HFFc6 (cell line): ENCODE data around the gene TAX1BP3. TPM values are rescaled to one million over a fixed set of nuclear protein-coding genes. Genes with fewer than 3 reads are reported as not detected.

ENCODE experiments used
- DNase-seq: peaks from one replicate; pipeline ENCODE4 v3.0.0-alpha.2; 2018
- H3K27ac Mint-ChIP-seq: 2 replicates; pipeline ENCODE4 v1.8.0; 2020; ENCODE audit warnings: mild to moderate bottlenecking, mixed read lengths
- H3K27me3 Mint-ChIP-seq: 2 replicates; pipeline ENCODE4 v1.8.0; 2021; ENCODE audit warnings: mild to moderate bottlenecking, moderate library complexity, mixed read lengths; ENCODE audit not compliant: insufficient read depth
- H3K36me3 Mint-ChIP-seq: 2 replicates; pipeline ENCODE4 v1.8.0; 2021; ENCODE audit warnings: low read depth, mixed read lengths
- H3K4me1 Mint-ChIP-seq: 2 replicates; pipeline ENCODE4 v1.8.0; 2020; ENCODE audit warnings: low read depth, mixed read lengths
- H3K4me3 Mint-ChIP-seq: 2 replicates; pipeline ENCODE4 v1.8.0; 2020; ENCODE audit warnings: mild to moderate bottlenecking, moderate library complexity, mixed read lengths
- H3K9me3 Mint-ChIP-seq: 2 replicates; pipeline ENCODE4 v1.8.0; 2020; ENCODE audit warnings: mild to moderate bottlenecking, mixed read lengths
- CTCF ChIP-seq: fragments of 200-600 bp; sonication (generic); IDR thresholded peaks from 2 replicates; pipeline ENCODE4 v1.5.0; 2021; ENCODE audit warnings: antibody characterized with exemption, mild to moderate bottlenecking
- total RNA-seq, 6 experiments: library from RNA; stranded (reverse); fragmentation: NEBNext Ultra II Directional; extraction: Animal tissue kit (Norgen Biotek cat#: 25700); gene quantifications; 2 replicates in 1 of 6; 3 replicates in 5 of 6; pipeline ENCODE4 v1.2.3, GENCODE V29; 2021

The TAX1BP3 gene
- total RNA-seq, 6 experiments from 2014 or later, result 289 to 336 (median 313) TPM

GRCh38 chr17:3683054-3683511 is 14.7 kb upstream of the TAX1BP3 start:
- Mint-ChIP-seq H3K4me3 (no peak overlapping the region), H3K36me3 (no peaks in the 10 kb centered on the region), H3K27me3 (peaks cover 9% of the 10 kb centered on the region; the same call in 1 of the 2 replicates), H3K27ac (no peak overlapping the region), H3K4me1 (peaks cover 6% of the 10 kb centered on the region; the same call in 1 of the 2 replicates), H3K9me3 (no peaks in the 10 kb centered on the region)
- no peak for DNase-seq
- TF ChIP-seq CTCF, result peak; percentile 94

GRCh38 chr17:3682033-3682432 is 13.7 kb upstream of the TAX1BP3 start:
- peaks cover 6% of the 10 kb centered on the region; the same call in 1 of the 2 replicates for H3K4me1 Mint-ChIP-seq
- peaks cover 9% of the 10 kb centered on the region for H3K27me3 Mint-ChIP-seq
- no peaks in the 10 kb centered on the region for H3K36me3 Mint-ChIP-seq
- no peak overlapping the region for H3K4me3 Mint-ChIP-seq
- no peaks in the 10 kb centered on the region for H3K9me3 Mint-ChIP-seq
- TF ChIP-seq CTCF, result no peak
- DNase-seq, result no peak
- no peak overlapping the region for H3K27ac Mint-ChIP-seq

DNA sequence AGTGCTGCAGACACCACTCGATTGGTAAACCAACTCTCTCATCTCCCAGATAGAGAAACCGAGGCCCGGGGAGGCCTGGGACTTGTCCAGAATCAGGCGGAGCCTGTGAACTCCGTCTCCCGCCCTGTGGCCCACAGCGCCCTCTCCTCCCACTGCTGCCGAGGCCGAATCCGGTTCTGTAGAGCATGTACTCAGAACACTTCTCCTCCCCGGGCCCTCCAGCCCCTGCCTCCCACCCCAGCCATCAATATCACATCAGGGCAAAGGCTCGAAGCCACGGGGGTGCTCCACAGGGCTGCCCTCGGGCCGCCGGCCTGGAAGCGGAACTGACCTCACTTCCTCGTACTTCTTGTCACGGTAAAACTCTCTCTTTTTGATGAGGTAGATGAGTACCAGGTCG is 13.2 kb upstream of the TAX1BP3 start:
- Mint-ChIP-seq H3K27ac (no peak overlapping the region), H3K9me3 (no peaks in the 10 kb centered on the region), H3K27me3 (peaks cover 9% of the 10 kb centered on the region), H3K4me3 (no peak overlapping the region), H3K4me1 (peaks cover 6% of the 10 kb centered on the region; the same call in 1 of the 2 replicates), H3K36me3 (no peaks in the 10 kb centered on the region)
- TF ChIP-seq CTCF, result no peak
- DNase-seq, result no peak

DNA sequence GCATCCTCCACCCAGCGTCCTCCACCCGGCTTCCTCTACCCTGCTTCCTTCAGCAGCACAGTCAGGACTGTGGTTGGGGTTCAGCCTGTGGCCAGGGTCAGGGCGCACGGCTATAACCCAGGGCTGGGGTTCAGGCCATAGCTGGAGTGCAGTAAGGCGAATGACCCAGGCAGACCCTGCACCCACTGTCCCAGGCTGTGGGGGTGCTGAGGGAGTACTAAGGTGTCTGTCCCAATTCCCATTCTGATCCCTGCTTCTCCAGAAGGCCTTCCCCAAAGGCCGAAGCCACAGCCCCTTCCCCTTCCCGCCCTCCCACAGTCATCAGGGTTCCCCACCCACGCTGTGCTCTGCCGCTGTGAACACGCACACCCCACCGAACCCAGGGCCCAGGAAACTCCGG is 12.7 kb upstream of the TAX1BP3 start:
- no peak overlapping the region for H3K4me3 Mint-ChIP-seq
- H3K4me1 Mint-ChIP-seq, result peaks cover 6% of the 10 kb centered on the region; the same call in 1 of the 2 replicates
- DNase-seq, result no peak
- TF ChIP-seq CTCF, result no peak
- no peaks in the 10 kb centered on the region for H3K9me3 Mint-ChIP-seq
- peaks cover 9% of the 10 kb centered on the region for H3K27me3 Mint-ChIP-seq
- H3K27ac Mint-ChIP-seq, result no peak overlapping the region
- H3K36me3 Mint-ChIP-seq, result no peaks in the 10 kb centered on the region

GRCh38 chr17:3679531-3680126 is 11.3 kb upstream of the TAX1BP3 start:
- H3K9me3 Mint-ChIP-seq, result no peaks in the 10 kb centered on the region
- no peak for TF ChIP-seq CTCF
- peaks cover 9% of the 10 kb centered on the region for H3K27me3 Mint-ChIP-seq
- no peak overlapping the region for H3K4me3 Mint-ChIP-seq
- H3K36me3 Mint-ChIP-seq, result no peaks in the 10 kb centered on the region
- no peak for DNase-seq
- H3K27ac Mint-ChIP-seq, result no peak overlapping the region
- H3K4me1 Mint-ChIP-seq, result peaks cover 6% of the 10 kb centered on the region; the same call in 1 of the 2 replicates
